HT1080 (cell line): ENCODE results near the gene CDK2AP2. TPM values are rescaled to one million over a fixed set of nuclear protein-coding genes. Genes with fewer than 3 reads are reported as not detected.

Experiments
- DNase-seq: peaks from one replicate; pipeline ENCODE4 v3.0.0-alpha.2; 2015; ENCODE audit warnings: low read depth
- total RNA-seq: library from RNA; depleted of rRNA; stranded (reverse); fragments of >200 nt; shearing (Covaris generic); gene quantifications from 2 replicates; pipeline ENCODE4 v1.2.3, GENCODE V29; 2014

CDK2AP2 gene
- total RNA-seq, 1 experiment from 2014 or later: 24.7 TPM

DNA sequence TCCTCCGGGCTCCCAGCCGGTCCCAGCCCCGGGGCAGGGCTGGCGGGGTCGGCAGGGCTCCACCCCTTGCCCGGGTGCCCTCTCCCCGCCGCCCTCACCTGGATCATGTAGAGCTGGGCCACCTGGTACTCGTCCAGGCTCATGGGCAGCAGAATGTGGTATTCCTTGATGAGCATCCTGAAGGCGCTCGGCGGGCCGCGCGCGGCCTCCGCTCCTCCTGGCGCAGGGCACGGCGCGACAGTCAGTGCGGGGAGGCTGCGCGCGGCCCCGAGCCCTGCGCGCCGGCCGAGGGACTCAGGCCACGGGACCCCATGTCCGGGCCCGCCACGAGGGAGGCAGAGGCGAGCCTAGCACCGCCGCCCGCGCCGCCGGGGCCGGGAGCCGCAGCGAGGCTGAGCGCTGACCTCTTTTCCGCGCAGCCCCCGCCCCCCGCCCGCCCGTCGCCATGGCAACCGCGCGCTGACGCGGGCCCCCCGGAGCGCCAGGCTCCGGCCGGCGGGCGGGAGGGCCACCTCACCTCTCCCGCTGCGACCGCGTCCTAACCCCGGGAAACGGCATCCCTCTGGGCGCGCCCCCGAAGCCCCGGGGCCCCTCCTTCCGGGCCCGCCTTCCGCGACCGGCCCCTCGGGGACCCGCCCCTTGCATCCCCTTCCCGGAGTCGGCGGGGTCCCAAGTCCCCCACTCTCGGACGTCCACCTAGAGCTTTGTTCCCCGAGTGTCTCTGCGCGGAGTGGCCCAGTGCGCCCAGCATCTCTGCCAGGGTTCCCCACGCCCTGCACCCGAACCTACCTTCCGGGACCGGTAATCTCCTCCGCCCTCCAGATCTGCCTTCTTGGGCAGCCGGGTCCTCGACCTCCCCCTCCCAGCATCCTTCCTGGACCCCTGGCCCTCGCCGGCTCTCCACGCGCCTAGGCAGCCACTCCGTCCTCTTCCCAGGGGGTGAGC, 3.7 kb downstream of the CDK2AP2 start:
- DNase-seq: no peak

DNA sequence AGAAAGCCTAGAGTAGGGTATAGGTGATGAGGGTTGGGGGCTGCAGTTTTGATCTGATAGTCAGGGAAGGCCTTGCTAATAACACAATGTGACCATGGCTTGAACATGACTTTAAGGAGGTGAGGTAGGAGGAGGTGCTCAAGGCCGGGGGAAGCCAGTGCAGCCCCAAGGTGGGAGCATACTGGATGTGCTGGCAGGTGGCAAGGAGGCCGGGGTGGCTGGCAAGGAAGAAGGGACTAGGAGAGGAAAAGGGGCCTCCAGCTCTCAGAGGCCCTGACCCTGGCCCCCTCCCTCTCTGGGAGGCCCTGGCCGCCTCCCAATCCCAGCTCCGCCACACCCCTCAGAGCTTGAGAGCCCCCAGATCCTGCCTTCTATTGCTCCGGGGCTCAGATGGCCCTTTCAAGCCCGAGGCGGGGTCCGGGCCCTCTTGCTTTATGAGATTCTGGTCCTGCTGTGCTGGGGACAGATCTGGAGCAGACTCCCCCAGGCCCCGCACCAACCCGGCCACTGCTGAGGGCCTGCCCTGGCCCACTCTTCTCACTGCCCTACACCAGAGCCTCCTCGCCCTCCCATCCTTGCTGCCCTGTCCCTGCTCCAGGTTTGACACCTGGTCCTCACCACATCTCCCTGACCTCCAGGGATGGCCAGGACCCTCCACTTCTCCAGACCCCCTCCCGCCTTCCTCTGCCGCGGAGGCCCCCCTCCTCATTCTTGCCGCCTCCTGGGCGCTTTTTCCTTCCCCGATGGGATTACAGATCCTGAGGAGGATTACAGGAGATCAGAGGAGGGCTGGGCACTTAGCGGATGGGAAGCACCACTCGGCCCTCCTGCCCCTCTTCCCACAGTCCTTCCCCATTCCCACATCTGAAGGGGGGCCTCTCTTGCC, 4.6 kb downstream of the CDK2AP2 start:
- DNase-seq: no peak

DNA sequence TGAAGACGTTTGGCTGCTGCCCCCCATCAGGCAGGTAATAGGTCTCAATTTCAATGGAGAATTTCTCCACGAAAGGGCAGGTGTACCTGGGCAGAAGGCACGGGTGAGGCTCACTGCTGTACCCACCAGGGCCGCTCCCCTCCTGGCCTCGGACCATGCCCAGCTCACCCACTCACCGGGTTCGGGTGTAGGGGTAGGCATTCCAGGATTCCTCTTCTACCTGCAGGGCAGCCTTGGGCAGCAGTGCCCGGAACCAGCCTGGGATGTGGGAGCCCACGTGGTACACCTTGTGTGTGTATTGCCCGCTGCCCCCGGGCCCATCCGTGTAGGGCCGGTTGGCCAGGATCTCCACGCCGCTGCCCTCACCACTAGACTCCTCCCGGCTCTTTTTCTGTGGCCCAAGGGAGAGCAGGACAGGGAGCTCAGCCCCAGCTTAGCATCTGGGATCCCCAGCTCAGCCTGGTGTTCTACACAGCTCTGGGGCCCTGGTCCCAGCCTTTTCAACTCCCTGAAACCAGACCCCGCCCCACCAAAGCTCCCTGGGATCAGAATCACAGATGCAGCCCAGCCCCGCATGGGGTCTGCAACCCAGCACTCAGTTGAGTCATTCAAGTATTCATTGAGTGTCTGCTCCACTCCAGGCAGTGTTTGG, 5.5 kb downstream of the CDK2AP2 start:
- no peak for DNase-seq

DNA sequence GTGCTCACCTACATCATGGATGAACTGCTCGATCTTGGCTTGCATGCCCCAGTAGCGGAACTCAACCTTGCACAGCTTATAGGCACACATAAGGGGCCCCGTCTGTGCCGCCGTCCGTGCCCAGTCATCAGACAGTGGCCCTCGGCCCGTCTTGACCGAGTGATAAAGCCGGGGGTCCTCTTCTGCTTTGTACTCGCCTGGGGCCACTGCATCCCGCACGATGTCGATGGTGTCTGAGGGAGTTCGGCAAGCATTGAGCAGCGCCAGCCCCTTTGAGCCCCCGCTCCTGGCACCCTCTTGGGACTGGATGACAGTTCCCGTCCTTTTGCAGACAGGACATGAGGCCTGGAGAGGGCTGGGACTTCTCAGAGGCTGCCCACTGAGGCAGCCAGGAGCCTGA, 6.1 kb downstream of the CDK2AP2 start:
- no peak for DNase-seq

DNA sequence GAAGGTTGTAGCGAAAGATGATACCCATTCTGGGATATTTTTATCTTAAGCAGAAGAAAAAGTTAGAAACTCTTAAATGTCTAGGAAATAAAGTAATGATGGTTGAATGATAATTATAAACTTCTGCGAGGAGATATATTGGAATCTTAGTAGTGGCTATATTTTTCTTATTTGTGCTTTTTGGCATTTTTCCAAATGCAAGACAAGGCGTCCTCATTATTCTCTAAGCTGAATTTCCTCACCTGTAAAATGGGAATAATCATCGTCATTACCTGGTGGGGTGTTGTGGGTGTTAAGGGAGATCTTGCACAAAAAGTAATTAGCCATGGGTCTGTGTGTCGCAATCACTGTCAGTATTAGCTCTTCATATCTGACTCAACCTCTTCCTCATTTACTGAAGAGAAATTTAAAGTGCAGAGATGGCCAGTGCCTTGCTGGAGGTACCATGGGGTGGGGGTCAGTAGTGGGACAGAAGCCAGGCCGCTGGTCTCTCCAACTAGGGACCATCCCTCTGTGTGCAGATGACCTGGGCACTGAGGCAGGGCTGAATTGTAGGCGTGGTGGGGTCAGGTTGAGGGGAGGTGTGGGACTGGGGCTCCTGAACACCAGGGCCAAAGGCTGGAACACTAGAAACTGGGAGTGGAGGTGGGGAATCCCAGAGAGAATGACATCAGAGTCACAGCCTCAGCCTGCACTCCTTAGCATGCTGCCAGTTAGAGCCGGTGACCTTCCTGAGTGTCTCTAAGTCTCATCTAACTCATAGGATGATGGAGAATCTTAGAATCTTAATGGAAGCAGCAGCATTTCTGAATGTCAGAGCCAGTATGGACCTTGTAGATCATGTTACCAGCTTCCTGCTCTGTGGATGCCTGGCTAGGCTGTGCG, 6.9 kb downstream of the CDK2AP2 start:
- DNase-seq: no peak

DNA sequence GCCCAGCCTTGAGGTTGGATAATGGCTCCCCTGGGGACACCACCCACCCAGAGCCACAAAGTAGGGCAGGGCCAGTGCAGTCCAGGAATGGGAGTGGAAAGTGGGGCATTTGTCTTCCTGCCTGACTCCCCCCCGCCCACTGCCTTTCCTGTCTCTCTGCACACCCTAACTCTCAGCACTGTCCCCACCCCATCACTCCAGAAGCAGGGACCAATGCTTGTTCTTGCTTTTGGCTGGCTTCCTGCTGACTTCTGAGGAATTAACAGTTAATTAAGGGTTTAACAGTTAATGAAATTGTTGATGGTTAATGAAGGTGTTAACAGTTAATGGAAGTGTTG, 7.5 kb downstream of the CDK2AP2 start:
- DNase-seq: no peak

DNA sequence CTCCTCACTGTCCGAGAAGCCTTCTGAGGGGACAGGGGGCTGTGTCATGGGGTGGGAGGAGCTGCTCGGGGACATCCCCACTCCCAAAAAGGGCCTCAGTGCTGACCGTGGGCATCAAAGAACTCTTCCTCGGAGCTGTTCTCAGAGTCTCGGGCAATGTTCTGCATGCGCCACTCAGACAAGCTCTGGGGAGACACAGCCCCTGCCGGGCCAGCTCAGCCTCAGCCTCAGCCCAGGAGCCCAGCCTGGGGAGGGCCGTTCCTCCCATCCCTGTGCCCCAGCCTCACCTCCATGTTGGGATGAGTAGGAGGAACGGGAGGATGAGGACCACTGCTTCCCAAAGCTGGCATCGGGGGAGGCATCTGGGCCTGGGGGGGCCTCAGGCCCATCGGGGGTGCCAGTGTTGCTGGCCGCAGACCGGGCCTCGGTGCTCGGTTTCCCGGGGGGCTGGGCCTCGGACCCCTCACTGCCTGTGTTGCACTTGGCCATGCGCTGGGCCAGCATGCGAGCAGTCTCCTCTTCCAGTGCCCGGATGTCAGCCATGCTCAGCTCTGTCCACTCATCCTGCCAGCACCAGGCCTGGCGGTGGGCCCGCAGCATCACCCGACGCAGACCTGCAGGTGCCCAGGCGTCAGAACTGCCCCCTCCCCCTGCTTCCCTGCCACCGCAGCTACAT, 8.0 kb downstream of the CDK2AP2 start:
- no peak for DNase-seq

DNA sequence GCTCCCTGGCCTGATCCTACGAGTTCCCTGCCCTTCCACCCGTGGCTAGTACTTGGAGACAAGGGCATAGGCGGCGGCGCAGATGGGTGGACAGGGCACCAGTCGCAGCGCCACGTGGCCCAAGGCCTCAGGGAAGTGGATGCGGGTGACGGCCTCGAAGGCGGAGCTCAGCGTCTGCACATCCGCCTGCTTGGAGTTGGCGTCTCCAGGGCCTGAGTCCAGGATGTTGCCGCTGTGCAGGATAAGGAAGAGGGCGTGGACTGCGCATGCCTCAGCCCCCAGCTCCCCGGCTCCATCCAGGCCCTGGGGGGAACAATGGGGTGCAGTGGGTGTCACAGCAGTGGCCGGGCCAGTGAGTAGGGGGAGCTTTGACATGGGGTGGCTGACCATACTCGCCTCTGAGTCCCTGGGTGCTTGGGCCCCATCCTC, 9.4 kb downstream of the CDK2AP2 start:
- DNase-seq: no peak

DNA sequence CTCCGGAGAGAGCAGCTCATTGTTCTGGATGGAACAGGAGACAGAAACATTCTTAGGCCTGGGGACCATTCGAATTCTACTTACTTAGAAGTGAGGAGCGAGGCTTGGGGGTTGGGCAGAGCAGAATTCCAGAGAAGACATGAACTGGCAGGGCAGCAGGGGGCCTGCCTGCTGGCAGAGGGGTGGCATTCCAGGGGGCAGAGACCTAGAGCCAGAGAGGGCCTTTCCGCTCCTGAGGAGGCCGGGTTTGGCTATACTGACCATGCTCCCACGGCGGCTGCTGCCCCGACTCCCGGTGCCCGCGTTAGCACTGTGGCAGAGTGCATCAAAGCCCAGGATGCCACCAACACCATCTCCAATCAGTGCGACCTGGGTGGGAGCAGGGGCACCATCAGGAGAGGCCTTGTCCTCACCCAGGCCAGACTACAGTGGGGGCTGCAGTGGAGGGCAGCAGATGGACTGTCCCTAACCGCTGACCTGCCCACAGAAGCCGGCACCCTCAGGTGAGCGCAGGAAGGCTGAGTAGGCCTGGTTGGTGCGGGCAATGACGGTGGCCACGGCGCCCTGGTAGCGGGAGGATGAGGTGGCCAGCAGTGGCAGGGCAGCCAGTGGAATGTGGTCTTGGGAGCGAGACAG, 10.2 kb downstream of the CDK2AP2 start:
- no peak for DNase-seq

DNA sequence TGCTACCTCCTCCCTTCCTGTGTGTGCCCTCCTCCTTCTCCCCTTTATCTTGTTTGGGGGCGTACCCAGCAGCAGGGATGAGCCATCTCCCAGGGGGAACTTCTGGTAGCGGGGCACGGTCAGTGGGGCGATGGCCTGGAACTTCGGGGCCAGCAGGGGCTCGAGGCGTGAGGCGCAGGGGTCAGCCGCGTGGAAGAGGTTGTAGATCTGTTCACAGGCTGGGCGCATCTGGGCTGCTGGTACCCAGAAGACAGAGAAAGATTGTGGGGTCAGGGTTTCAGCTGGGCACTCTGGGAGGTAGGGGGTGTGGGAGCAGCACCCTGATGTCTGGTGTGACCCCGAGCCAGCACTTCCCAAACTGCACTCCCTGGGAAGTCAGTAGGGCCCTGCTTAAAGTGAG, 11.8 kb downstream of the CDK2AP2 start:
- DNase-seq: no peak

DNA sequence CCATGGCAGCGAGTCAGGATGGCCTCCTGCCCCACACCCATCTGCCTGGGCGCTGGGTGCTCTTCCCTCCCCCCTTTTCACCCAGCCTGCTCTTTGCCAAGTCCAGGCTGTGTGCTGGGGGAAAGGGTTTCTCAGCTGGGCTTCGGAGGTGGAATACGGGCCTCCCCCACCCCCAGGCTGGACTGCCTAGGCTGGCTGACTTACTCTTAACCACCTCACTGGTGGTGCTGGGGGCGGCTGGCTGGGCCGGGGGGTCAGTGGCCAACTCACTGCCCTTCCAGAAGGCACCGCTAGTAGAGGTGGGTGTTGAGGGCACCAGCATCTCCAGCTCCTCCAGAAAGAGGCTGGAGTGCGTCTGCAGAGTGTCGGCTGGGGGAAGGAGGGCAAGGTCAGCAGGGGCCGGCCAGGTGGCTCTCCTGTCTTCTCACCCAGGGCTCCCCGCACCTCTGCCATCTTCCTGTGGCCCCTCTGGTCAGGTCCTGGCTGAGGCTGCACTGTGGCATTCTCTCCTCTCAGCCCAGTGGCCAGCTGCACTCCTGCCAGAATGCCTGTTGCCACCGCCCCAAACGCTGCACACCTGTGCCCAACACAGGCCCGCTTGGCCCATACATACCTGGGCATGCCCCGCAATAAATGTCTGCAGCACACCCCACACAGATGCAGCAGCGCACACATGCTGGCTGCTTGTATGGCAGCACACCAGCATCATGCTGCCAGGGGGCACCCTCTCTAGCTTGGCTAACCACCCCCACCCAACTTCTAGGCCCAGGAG, 12.5 kb downstream of the CDK2AP2 start:
- no peak for DNase-seq

DNA sequence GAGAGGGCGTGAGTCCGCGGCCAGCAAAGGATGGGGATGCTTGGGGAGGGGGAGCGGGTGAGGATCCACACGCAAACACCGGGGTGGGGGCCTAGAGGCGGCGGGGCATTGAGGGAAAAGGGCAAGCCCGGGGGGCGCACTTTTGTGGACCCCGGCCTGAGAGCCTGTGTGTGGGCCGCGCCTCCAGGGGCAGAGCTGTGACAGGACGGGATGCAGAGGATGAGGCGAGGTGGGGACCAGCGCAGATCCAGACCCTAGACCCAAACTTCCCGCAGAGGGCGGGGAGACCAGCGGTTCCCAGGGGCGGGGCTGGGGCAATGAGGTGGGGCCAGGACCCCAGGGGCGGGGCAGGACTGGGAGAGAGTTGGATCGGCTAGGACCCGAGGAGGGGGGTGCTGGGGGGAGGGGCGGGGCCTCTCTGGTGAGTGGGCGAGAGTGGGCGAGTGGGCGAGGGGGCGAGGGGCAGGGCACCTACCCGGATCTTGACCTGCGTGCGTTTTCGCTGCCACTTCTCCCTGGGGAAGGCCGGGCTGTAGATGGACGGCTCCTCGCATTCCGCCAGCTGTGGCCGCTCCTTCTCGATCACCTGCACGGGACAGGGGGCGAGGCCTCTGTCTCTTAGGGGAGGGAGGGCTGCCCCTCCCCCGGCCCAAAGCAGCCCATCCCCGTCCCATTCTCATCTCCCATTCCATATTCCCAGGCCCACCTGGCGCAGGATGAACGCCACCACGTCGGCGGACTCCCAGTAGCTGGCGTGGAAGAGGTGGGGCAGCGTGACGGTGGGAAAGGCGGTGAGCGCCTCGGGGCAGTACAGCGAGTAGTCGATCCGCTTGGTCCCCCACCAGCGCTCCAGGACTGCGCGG, 13.4 kb downstream of the CDK2AP2 start:
- DNase-seq: no peak

DNA sequence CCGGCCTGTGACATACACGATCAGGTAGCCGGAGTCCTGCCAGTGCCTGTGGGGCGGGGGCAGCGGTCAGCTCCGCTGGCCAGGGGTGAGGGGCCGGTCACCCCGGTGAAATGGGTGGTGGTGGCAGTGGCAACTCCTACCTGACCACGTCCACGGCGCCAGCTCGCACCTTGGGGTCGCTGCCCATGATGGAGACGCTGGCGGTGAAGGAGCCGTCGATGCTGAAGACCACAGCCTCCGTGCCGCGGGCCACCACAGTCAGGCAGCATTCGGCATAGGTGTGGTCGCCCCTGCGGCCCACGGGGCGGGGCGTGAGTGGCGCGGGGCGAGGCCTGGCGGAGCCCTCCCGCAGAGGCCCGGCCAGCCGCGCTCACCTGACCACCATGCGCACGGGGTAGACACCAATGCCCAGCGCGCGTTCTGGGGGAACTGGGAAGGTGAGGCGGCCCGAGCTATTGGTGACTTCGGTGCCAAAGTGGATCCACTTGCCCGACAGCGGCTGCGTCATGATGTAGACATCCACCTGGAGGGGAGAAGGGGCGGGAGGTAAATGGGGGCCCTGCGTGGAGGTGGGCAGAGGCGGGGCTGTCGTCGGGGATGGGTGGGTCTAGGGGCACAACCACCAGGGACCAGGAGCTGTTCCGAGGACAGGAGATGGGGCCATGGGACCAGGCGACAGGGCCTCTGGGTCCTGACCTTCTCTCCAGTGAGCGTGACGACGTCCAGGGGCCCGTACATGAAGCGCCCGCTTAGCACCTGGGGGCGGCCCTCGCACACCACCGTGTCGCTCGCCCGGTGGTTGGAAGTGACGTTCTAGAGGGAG, 14.2 kb downstream of the CDK2AP2 start:
- DNase-seq: no peak

DNA sequence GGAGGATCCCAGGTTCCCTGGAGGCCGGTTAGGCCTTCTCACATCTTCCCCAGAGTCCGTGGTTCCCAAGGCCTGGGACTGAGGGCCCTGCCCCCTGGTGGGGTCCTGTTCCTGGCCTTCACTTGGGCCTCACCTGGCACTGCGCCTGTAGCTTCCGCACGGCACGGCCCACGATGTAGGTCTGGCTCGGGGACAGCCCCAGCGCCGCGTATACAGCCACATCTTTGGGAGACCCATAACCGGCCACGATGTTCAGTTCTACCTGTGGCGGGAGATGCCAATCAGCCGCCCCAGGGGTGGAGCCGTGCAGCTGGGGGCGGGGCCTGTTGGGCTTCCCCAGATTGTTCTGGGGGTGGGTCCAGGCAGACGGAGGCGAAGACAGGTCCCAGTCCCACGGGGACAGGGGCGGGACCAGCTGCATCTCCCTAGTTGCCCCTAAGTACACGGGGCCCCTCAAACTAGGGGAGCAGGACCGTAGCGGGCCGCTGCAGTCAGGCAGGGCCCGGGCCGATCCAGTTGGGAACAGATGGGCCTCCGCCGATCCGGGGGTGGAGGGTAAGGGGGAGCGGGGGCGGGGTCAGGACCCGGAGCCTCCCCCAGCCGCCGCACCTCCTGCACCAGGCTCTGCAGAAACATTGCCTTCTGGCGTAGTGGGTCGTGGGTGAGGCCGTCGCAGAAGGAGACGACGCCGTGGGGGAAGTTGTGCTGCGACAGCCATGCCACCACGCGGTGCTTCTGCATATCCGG, 15.0 kb downstream of the CDK2AP2 start:
- DNase-seq: no peak

DNA sequence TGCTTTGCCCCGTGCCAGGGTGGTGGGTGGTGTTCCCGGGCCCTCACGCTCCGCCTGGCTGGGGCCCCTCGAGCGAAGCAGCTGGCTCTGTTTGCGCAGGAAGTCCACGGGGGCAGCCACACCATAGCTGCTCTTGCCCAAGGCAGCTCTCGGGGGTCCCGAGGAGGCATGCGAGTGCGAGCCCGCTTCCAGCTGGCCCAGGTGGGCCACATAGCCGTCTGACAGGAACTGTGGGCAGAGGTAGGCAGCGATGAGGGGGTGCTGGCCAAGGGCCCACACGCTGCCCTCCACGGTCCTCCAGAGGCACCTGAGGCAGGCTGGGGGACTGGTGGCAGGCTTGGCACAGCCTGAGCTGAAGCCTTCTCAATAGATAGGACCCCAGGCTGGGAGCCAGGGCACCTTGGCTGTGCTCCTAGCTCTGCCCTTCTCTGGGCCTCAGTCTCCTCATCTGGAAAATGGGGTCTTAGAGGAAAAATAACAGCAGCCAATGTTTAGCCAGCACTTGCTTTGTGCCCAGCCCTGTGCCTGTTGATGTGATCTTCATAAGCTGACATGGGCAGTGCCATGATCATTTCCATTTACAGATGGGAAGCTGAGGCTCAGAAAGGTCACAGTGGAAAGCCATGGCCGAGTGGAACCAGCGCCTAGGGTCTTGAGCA, 15.8 kb downstream of the CDK2AP2 start:
- no peak for DNase-seq
